Lower leg skin (tissue), 4 donors: ENCODE data around the gene MLLT3. TPM values are rescaled to one million over a fixed set of nuclear protein-coding genes. Genes with fewer than 3 reads are reported as not detected.
"Not testable (repeated sequence)": the region's sequence is repeated elsewhere in the genome, so short reads cannot be mapped to it uniquely, and the experiment has no call there.

Experiments used
- DNase-seq, 2 donors: peaks; one replicate each; pipeline ENCODE4 v3.0.0-alpha.2; 2019; ENCODE audit warnings: low spot score in 2 of 2
- H3K4me3 ChIP-seq: fragments of 200-600 bp; sonication (generic); 2 replicates; pipeline ENCODE4 v1.5.1; 2017; ENCODE audit warnings: mild to moderate bottlenecking, low read depth; ENCODE audit not compliant: poor library complexity, severe bottlenecking
- CTCF ChIP-seq, 3 donors: fragments of 450-650 bp; IDR thresholded peaks; one replicate each; pipeline ENCODE4 v1.5.1; 2016; ENCODE audit warnings: antibody characterized with exemption in 3 of 3, mild to moderate bottlenecking in 3 of 3, moderate library complexity in 2 of 3
- POLR2A ChIP-seq, 2 donors: fragments of 450-650 bp; IDR thresholded peaks; one replicate each; pipeline ENCODE4 v1.6.1; 2016 to 2017; ENCODE audit warnings: antibody characterized with exemption in 2 of 2, mild to moderate bottlenecking in 1 of 2, moderate library complexity in 1 of 2
- WGBS, 2 donors: methylation state at CpG; one replicate each; pipeline ENCODE4 v1.1.5; 2018; 5-methylcytosine and 5-hydroxymethylcytosine counted together
- intact Hi-C: fragments of 100-400 bp; cut with DNase I; formaldehyde crosslinking; loops from one replicate; pipeline ENCODE4 v1.15.0; 2023; ENCODE audit warnings: low total_unique reads
- total RNA-seq, 4 donors: library from RNA; depleted of rRNA; stranded (reverse); fragments of >200 nt; gene quantifications; one replicate each; pipeline ENCODE4 v1.1.0, GENCODE V29; 2016

Gene MLLT3
- total RNA-seq, 4 donors from 2014 or later = 10.6 to 15.2 (median 12.5) TPM

GRCh38 chr9:20593537-20593936 lies 28.8 kb downstream of the MLLT3 start:
- WGBS, 2 donors = 31 to 34% methylated on average over 2 of the region's 2 CpGs
- intact Hi-C loops = no loop called here
- TF ChIP-seq CTCF (IDR thresholded peaks at IDR 0.05) (no peak), POLR2A (IDR thresholded peaks at IDR 0.05) (no peak)
- H3K4me3 ChIP-seq = no peak overlapping the region
- no peak for DNase-seq

GRCh38 chr9:20593105-20593504 lies 29.2 kb downstream of the MLLT3 start:
- DNase-seq = no peak
- intact Hi-C loops = no loop called here
- no peak for TF ChIP-seq POLR2A (IDR thresholded peaks at IDR 0.05)
- no peak for TF ChIP-seq CTCF (IDR thresholded peaks at IDR 0.05)
- H3K4me3 ChIP-seq = no peak overlapping the region
- WGBS, 2 donors = 71 to 77% methylated on average over 5 of the region's 5 CpGs

GRCh38 chr9:20592673-20593072 lies 29.6 kb downstream of the MLLT3 start:
- WGBS, 2 donors = 79 to 82% methylated on average over 1 of the region's 1 CpG
- intact Hi-C loops = no loop called here
- TF ChIP-seq CTCF (IDR thresholded peaks at IDR 0.05) = no peak
- TF ChIP-seq POLR2A (IDR thresholded peaks at IDR 0.05) = no peak
- no peak for DNase-seq
- H3K4me3 ChIP-seq = no peak overlapping the region

GRCh38 chr9:20591223-20591622 lies 31.1 kb downstream of the MLLT3 start:
- DNase-seq = no peak
- TF ChIP-seq POLR2A (IDR thresholded peaks at IDR 0.05) (no peak), CTCF (IDR thresholded peaks at IDR 0.05) (no peak)
- H3K4me3 ChIP-seq = no peak overlapping the region
- intact Hi-C loops = no loop called here
- 83 to 87% methylated on average over 4 of the region's 4 CpGs for WGBS, 2 donors

- DNase-seq = no peak
- 93 to 94% methylated on average over 7 of the region's 7 CpGs for WGBS, 2 donors
- intact Hi-C loops = no loop called here
- TF ChIP-seq POLR2A (IDR thresholded peaks at IDR 0.05) (no peak), CTCF (IDR thresholded peaks at IDR 0.05) (no peak)
- no peak overlapping the region for H3K4me3 ChIP-seq
Measured at GRCh38 chr9:20584968-20585643, 37.2 kb downstream of the MLLT3 start.

- 93 to 100% methylated on average over 4 of the region's 4 CpGs for WGBS, 2 donors
- H3K4me3 ChIP-seq, intact Hi-C loops, DNase-seq: not testable (repeated sequence)
Measured at GRCh38 chr9:20583088-20583487, 39.2 kb downstream of the MLLT3 start.
